Measurements from ENCODE around the gene MEGF11.

The MEGF11 gene

GRCh38 chr15:66046326-66046725, 207.2 kb downstream of the MEGF11 start:
- TF ChIP-seq CTCF (IDR thresholded peaks at IDR 0.05; ENCODE audit: control extremely low read depth, extremely low read depth, low read depth, missing control alignments): no peak
- CTCF ChIA-PET: interaction anchor here (0.5 to 1.0 kb wide), 2 partner anchors 51 to 932 kb away, joined by 3 read pairs; no protein-coding TSS in a partner anchor
- DNase-seq (ENCODE audit: extremely low spot score): no peak
- POLR2A ChIA-PET: no interaction called here

DNA sequence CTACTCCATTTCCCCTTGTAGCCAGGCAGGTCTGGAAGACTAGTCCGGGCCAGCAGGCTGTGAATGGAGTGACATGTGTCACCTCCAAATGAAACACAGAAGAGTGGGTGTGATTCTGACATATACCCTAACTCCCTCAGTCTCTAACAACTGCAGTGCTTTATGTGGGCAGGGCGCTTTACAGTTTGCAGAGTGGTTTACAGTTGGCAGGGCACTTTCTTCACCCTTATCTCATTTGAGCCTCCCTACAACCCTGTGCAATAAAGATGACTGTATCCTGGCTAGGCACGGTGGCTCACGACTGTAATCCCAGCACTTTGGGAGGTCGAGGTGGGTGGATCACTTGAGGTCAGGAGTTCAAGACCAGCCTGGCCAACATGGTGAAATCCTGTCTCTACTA, 208.0 kb downstream of the MEGF11 start:
- TF ChIP-seq CTCF (IDR thresholded peaks at IDR 0.05; ENCODE audit: control extremely low read depth, extremely low read depth, low read depth, missing control alignments): no peak
- ChIA-PET CTCF (interaction anchor here (1.0 kb wide), 1 partner anchor 52 kb away, joined by 3 read pairs; no protein-coding TSS in a partner anchor), POLR2A (no interaction called here)
- no peak for DNase-seq (ENCODE audit: extremely low spot score)

GRCh38 chr15:66044837-66045236, 208.7 kb downstream of the MEGF11 start:
- TF ChIP-seq CTCF (IDR thresholded peaks at IDR 0.05; ENCODE audit: control extremely low read depth, extremely low read depth, low read depth, missing control alignments): no peak
- POLR2A ChIA-PET: no interaction called here
- DNase-seq (ENCODE audit: extremely low spot score): no peak
- CTCF ChIA-PET: no interaction called here

DNA sequence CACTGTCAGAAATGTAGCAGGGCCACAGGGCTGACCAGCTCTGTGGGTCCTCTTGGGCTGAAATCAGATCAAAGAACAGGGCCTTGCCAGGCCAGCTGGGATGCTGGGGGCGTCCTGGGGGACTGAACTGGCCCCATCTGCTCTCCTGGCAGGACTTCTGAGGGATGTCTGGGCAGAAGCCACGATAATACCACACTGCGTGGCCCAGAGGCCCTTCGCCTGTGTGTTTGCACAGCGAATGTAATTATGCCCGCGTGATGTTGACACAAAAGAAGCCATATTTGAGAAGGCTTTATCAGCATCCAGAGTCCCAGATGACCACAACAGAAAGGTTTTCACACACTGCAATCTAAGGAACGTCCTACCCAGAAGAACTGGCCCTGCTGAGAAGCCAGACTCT, 210.3 kb downstream of the MEGF11 start:
- POLR2A ChIA-PET: no interaction called here
- CTCF ChIA-PET: no interaction called here
- TF ChIP-seq CTCF (IDR thresholded peaks at IDR 0.05; ENCODE audit: control extremely low read depth, extremely low read depth, low read depth, missing control alignments): no peak
- DNase-seq (ENCODE audit: extremely low spot score): no peak

DNA sequence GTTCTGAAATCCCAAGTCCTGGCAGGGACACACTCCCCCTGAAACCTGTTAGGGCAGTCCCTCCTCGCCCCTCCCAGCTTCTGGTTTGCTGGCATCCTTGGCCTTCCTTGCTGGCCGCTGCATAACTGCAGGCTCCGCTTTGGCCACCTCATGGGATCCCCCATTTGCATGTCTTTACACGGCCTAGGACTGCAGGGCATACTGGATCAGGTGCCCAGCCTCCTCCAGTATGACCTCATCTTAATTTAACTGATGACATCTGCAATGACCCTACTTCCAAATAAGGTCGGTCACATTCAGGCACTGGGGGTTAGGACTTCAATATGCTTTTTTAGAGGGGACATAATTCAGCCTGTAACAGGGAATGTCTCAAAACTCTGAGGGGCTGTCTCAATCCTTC, 210.9 kb downstream of the MEGF11 start:
- no peak for TF ChIP-seq CTCF (IDR thresholded peaks at IDR 0.05; ENCODE audit: control extremely low read depth, extremely low read depth, low read depth, missing control alignments)
- ChIA-PET CTCF (interaction anchor here (1.3 kb wide), 1 partner anchor 64 kb away, joined by 3 read pairs; no protein-coding TSS in a partner anchor), POLR2A (no interaction called here)
- no peak for DNase-seq (ENCODE audit: extremely low spot score)

GRCh38 chr15:66041276-66041675, 212.3 kb downstream of the MEGF11 start:
- TF ChIP-seq CTCF (IDR thresholded peaks at IDR 0.05; ENCODE audit: control extremely low read depth, extremely low read depth, low read depth, missing control alignments): no peak
- CTCF ChIA-PET: interaction anchor here (1.3 kb wide), 1 partner anchor 62 kb away, joined by 3 read pairs; no protein-coding TSS in a partner anchor
- no peak for DNase-seq (ENCODE audit: extremely low spot score)
- POLR2A ChIA-PET: no interaction called here
